ENCODE data around the gene TTLL10. TPM values are rescaled to one million over a fixed set of nuclear protein-coding genes. Genes with fewer than 3 reads are reported as not detected.

Gene TTLL10
- total RNA-seq, 3 donors from 2014 or later, result 0.32 to 4.4 (median 1.8) TPM

DNA sequence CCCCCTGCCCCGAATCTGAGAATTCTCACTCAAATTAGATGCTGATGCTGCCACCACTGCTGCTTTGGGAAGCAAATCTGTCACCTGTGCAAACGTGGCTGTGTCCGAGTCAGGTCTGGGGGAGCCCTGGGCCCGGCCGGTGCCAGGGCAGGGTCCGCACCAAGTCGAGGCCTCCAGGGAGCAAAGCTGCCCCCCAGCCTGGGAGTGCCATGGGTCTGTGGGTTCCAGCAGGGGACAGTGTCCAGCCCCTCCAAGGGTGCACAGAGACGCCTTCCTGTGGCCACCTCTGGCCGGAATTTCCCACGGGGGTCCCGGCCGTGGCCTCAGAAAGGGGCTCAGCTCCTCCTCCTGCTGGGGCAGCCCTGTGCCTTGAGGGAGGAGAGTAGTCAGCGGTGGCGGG is 27.7 kb upstream of the TTLL10 start:
- ATAC-seq (no peak), DNase-seq (peak in 1 of 3 donors; percentile 43)
- Histone ChIP-seq H3K36me3 (ENCODE audit: low read depth) (no peaks in the 10 kb centered on the region), H3K4me1 (ENCODE audit: low read depth) (peaks cover 42% of the 10 kb centered on the region), H3K9me3 (no peaks in the 10 kb centered on the region), H3K4me3 (no peak overlapping the region)
- no peak for TF ChIP-seq CTCF (IDR thresholded peaks at IDR 0.05)
- intact Hi-C loops (cut with DNase I, micrococcal nuclease), result no loop called here

- H3K4me1 ChIP-seq (ENCODE audit: low read depth), result peaks cover 42% of the 10 kb centered on the region
- no peak for TF ChIP-seq CTCF (IDR thresholded peaks at IDR 0.05)
- H3K9me3 ChIP-seq, result no peaks in the 10 kb centered on the region
- H3K36me3 ChIP-seq (ENCODE audit: low read depth), result no peaks in the 10 kb centered on the region
- ATAC-seq (no peak), DNase-seq (no peak)
- intact Hi-C loops (cut with DNase I, micrococcal nuclease), result no loop called here
- no peak overlapping the region for H3K4me3 ChIP-seq
Observed at GRCh38 chr1:1146596-1146995, 27.1 kb upstream of the TTLL10 start.

DNA sequence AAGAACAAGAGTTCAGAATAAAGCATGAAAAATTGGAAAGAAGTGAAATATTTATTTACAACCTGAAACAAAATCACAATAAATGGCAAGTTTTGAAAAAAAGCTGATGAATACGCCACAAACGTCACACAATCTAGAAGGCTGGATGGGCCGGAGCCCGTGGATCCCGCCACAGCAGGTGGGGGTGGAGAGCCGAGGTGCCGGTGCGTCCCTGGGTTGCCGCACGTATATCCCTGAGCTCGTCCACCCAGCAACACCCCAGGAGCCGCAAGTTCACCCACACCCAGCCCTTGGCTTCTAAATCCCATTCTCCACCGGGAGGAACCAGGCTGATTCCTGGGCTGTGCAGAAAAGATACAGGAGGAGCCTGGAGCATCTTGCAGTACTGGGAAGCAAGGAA is 25.6 kb upstream of the TTLL10 start:
- no peak for DNase-seq
- Histone ChIP-seq H3K4me3 (no peak overlapping the region), H3K4me1 (ENCODE audit: low read depth) (peaks cover 34% of the 10 kb centered on the region), H3K36me3 (ENCODE audit: low read depth) (no peaks in the 10 kb centered on the region), H3K9me3 (no peaks in the 10 kb centered on the region)
- TF ChIP-seq CTCF (IDR thresholded peaks at IDR 0.05), result no peak
- ATAC-seq, result no peak
- intact Hi-C loops (cut with DNase I, micrococcal nuclease), result no loop called here

DNA sequence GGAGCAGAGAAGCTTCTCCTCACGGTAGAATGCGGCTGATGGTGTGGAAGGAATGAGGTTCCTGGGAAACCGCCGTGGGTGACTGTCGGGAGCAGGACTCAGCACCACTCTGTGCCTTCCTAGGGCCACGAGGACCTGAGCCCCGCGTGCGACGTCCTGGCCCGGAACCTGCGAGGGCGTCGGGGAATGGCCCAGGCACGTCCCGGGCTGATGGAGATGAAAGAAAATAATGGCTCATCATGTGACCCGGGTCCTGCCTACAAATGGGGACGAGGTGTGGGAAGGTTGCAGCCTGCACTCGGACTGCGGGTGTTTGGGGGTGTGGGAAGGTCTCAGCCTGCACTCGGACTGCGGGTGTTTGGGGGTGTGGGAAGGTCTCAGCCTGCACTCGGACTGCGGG is 25.1 kb upstream of the TTLL10 start:
- no peak for TF ChIP-seq CTCF (IDR thresholded peaks at IDR 0.05)
- H3K4me3 ChIP-seq, result no peak overlapping the region
- H3K36me3 ChIP-seq (ENCODE audit: low read depth), result no peaks in the 10 kb centered on the region
- intact Hi-C loops (cut with DNase I, micrococcal nuclease), result no loop called here
- H3K9me3 ChIP-seq, result no peaks in the 10 kb centered on the region
- H3K4me1 ChIP-seq (ENCODE audit: low read depth), result peaks cover 29% of the 10 kb centered on the region
- ATAC-seq (no peak), DNase-seq (no peak)

GRCh38 chr1:1149416-1149815 is 24.3 kb upstream of the TTLL10 start:
- intact Hi-C loops (cut with DNase I, micrococcal nuclease), result no loop called here
- DNase-seq (peak in 1 of 3 donors; percentile 38), ATAC-seq (no peak)
- no peaks in the 10 kb centered on the region for H3K36me3 ChIP-seq (ENCODE audit: low read depth)
- TF ChIP-seq CTCF (IDR thresholded peaks at IDR 0.05), result no peak
- H3K9me3 ChIP-seq, result no peaks in the 10 kb centered on the region
- H3K4me3 ChIP-seq, result no peak overlapping the region
- H3K4me1 ChIP-seq (ENCODE audit: low read depth), result peaks cover 21% of the 10 kb centered on the region

DNA sequence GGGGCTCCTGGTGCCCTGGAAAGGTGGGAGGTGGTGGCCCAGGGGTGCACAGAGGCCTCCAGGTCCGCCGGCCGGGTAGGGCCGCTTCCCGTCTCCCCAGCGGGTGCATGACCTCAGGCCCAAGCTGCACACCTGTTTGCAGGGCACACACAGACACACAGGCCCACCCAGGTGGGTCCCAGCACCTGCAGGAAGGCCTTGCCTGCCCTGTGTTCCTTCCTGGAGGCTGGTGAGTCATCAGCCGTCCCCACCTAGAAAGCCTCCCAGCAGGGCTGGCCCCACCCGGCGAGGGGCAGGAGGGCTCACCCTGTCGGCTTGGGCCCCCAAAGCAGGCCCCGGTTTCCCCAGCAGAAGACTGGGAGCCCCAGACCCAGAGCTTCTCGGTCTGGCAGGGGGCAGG is 23.6 kb upstream of the TTLL10 start:
- H3K9me3 ChIP-seq, result no peaks in the 10 kb centered on the region
- no peak for TF ChIP-seq CTCF (IDR thresholded peaks at IDR 0.05)
- H3K4me3 ChIP-seq, result no peak overlapping the region
- intact Hi-C loops (cut with DNase I, micrococcal nuclease), result no loop called here
- DNase-seq, result peak; percentile 76 to 91 (median 84)
- peak; percentile 95 for ATAC-seq
- H3K36me3 ChIP-seq (ENCODE audit: low read depth), result no peaks in the 10 kb centered on the region
- H3K4me1 ChIP-seq (ENCODE audit: low read depth), result peaks cover 17% of the 10 kb centered on the region

Data from mucosa of descending colon (tissue), 3 donors.